Esophagus squamous epithelium (tissue), 5 donors: ENCODE data around the gene CXCR4. TPM values are rescaled to one million over a fixed set of nuclear protein-coding genes. Genes with fewer than 3 reads are reported as not detected.

Source experiments
- DNase-seq: peaks from one replicate; lab custom pipeline; 2025; lab: John Stamatoyannopoulos, UW
- H3K27ac ChIP-seq, 4 donors: fragments of 200-600 bp; sonication (generic); one replicate each; pipeline ENCODE4 v1.5.1; 2016 to 2019; ENCODE audit warnings: mild to moderate bottlenecking in 1 of 4
- H3K27me3 ChIP-seq, 4 donors: fragments of 200-600 bp; sonication (generic); 1 replicate in 3 of 4; 2 replicates in 1 of 4; pipeline versions ENCODE4 v1.5.1 to v1.6.0; 2017 to 2021; ENCODE audit warnings: antibody characterized with exemption in 1 of 4
- H3K36me3 ChIP-seq, 3 donors: fragments of 200-600 bp; sonication (generic); one replicate each; pipeline ENCODE4 v1.5.1; 2016 to 2019
- H3K4me1 ChIP-seq, 3 donors: fragments of 200-600 bp; sonication (generic); one replicate each; pipeline ENCODE4 v1.5.1; 2017 to 2019
- H3K4me3 ChIP-seq, 4 donors: fragments of 200-600 bp; sonication (generic); 1 replicate in 3 of 4; 2 replicates in 1 of 4; pipeline ENCODE4 v1.5.1; 2016 to 2019; ENCODE audit warnings: mild to moderate bottlenecking in 2 of 4, moderate library complexity in 1 of 4
- H3K9me3 ChIP-seq, 3 donors: fragments of 200-600 bp; sonication (generic); one replicate each; pipeline ENCODE4 v1.5.1; 2016 to 2019
- CTCF ChIP-seq, 6 experiments: fragments of 450-650 bp in 4 of 6; fragments of 200-600 bp in 2 of 6; sonication (generic) in 2 of 6; IDR thresholded peaks; one replicate each; pipeline ENCODE4 v1.5.1; 2016 to 2019; ENCODE audit warnings: antibody characterized with exemption in 6 of 6, mild to moderate bottlenecking in 4 of 6, moderate library complexity in 4 of 6
- POLR2A ChIP-seq, 4 donors: fragments of 450-650 bp; IDR thresholded peaks; one replicate each; pipeline ENCODE4 v1.6.1; 2017; ENCODE audit warnings: antibody characterized with exemption in 4 of 4, mild to moderate bottlenecking in 4 of 4, moderate library complexity in 3 of 4
- WGBS, 2 donors: methylation state at CpG; one replicate each; pipeline ENCODE4 v1.1.5; 2018; 5-methylcytosine and 5-hydroxymethylcytosine counted together
- intact Hi-C: fragments of 100-400 bp; cut with DNase I; formaldehyde crosslinking; loops from one replicate; pipeline ENCODE4 v1.15.0; 2022
- total RNA-seq, 4 donors: library from RNA; depleted of rRNA; stranded (reverse); fragments of >200 nt; gene quantifications; one replicate each; pipeline ENCODE4 v1.1.0, GENCODE V29; 2016
- donor health status: DM: yes; HTN: yes; CAD: no.

CXCR4 gene
- total RNA-seq, 4 donors from 2014 or later = 5.7 to 28.6 (median 10.0) TPM

GRCh38 chr2:136151021-136151971 is 33.3 kb upstream of the CXCR4 start:
- 84 to 85% methylated on average over 7 of the region's 7 CpGs for WGBS, 2 donors
- Histone ChIP-seq H3K4me3 (no peak overlapping the region), H3K27ac (no peak overlapping the region), H3K36me3 (no peaks in the 10 kb centered on the region), H3K9me3 (no peaks in the 10 kb centered on the region), H3K27me3 (no peaks in the 10 kb centered on the region), H3K4me1 (no peaks in the 10 kb centered on the region)
- intact Hi-C loops = no loop called here
- TF ChIP-seq CTCF (IDR thresholded peaks at IDR 0.05) (no peak), POLR2A (IDR thresholded peaks at IDR 0.05) (no peak)
- DNase-seq = no peak

- no peaks in the 10 kb centered on the region for H3K36me3 ChIP-seq
- no peak for DNase-seq
- no peak overlapping the region for H3K27ac ChIP-seq
- no peak for TF ChIP-seq POLR2A (IDR thresholded peaks at IDR 0.05)
- no peak overlapping the region for H3K4me3 ChIP-seq
- no peaks in the 10 kb centered on the region for H3K4me1 ChIP-seq
- H3K9me3 ChIP-seq = no peaks in the 10 kb centered on the region
- intact Hi-C loops = no loop called here
- 0 to 93% methylated on average over 1 of the region's 1 CpG for WGBS, 2 donors
- H3K27me3 ChIP-seq = peaks cover 0 to 8% (median 0%) of the 10 kb centered on the region in 4 donors
Observed at GRCh38 chr2:136149011-136149410, 31.1 kb upstream of the CXCR4 start.

- Histone ChIP-seq H3K27me3 (peaks cover 0 to 18% (median 0%) of the 10 kb centered on the region in 4 donors), H3K27ac (no peak overlapping the region), H3K36me3 (no peaks in the 10 kb centered on the region), H3K4me3 (no peak overlapping the region), H3K9me3 (no peaks in the 10 kb centered on the region), H3K4me1 (no peaks in the 10 kb centered on the region)
- no peak for TF ChIP-seq POLR2A (IDR thresholded peaks at IDR 0.05)
- no peak for TF ChIP-seq CTCF (IDR thresholded peaks at IDR 0.05)
- no peak for DNase-seq
- intact Hi-C loops = no loop called here
Observed at GRCh38 chr2:136146564-136146963, 28.6 kb upstream of the CXCR4 start.

- H3K27ac ChIP-seq = no peak overlapping the region
- WGBS, 2 donors = 69 to 80% methylated on average over 6 of the region's 6 CpGs
- no peaks in the 10 kb centered on the region for H3K9me3 ChIP-seq
- no peaks in the 10 kb centered on the region for H3K36me3 ChIP-seq
- intact Hi-C loops = no loop called here
- no peak for DNase-seq
- TF ChIP-seq POLR2A (IDR thresholded peaks at IDR 0.05) (no peak), CTCF (IDR thresholded peaks at IDR 0.05) (no peak)
- H3K27me3 ChIP-seq = peaks cover 0 to 18% (median 0%) of the 10 kb centered on the region in 4 donors
- no peak overlapping the region for H3K4me3 ChIP-seq
- H3K4me1 ChIP-seq = no peaks in the 10 kb centered on the region
Observed at GRCh38 chr2:136143603-136144451, 25.9 kb upstream of the CXCR4 start.

- H3K27me3 ChIP-seq = peaks cover 0 to 18% (median 0%) of the 10 kb centered on the region in 4 donors
- H3K9me3 ChIP-seq = no peaks in the 10 kb centered on the region
- intact Hi-C loops = no loop called here
- H3K36me3 ChIP-seq = no peaks in the 10 kb centered on the region
- DNase-seq = no peak
- peaks cover 0 to 3% (median 0%) of the 10 kb centered on the region in 3 donors for H3K4me1 ChIP-seq
- no peak for TF ChIP-seq CTCF (IDR thresholded peaks at IDR 0.05)
- TF ChIP-seq POLR2A (IDR thresholded peaks at IDR 0.05) = no peak
- 30 to 43% methylated on average over 7 of the region's 7 CpGs for whole genome bisulfite sequencing, 2 donors
- H3K27ac ChIP-seq = no peak overlapping the region
- H3K4me3 ChIP-seq = no peak overlapping the region
Observed at GRCh38 chr2:136141510-136142149, 23.7 kb upstream of the CXCR4 start.
